GM21576 (cell line): ENCODE data around the gene PHF21B.

ENCODE experiments used
- ATAC-seq: cut with Tn5 transposase; IDR thresholded peaks from one replicate; pipeline ENCODE4 v1.9.1; 2021; ENCODE audit warnings: mild to moderate bottlenecking, moderate library complexity; ENCODE audit not compliant: unreplicated experiment

The PHF21B gene

GRCh38 chr22:44848296-44848741 is 161.5 kb downstream of the PHF21B start:
- ATAC-seq: no peak

DNA sequence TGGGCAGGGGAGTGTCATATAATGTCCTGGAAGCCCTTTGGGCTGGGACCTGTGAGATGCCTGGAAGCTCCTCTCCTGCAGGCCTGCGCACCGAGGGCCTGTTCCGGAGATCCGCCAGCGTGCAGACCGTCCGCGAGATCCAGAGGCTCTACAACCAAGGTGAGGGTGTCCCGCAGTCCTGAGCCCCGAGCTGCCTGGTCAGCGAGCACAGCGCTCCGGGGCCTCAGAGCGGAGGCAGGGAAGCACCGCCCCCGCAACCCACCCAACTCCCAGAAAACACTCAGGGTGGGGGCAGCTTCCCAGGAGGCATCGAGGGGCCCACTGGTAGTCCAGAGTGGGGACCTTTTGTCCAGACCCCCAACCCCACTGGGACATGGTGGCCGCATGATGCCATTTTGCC is 161.9 kb downstream of the PHF21B start:
- ATAC-seq: no peak

DNA sequence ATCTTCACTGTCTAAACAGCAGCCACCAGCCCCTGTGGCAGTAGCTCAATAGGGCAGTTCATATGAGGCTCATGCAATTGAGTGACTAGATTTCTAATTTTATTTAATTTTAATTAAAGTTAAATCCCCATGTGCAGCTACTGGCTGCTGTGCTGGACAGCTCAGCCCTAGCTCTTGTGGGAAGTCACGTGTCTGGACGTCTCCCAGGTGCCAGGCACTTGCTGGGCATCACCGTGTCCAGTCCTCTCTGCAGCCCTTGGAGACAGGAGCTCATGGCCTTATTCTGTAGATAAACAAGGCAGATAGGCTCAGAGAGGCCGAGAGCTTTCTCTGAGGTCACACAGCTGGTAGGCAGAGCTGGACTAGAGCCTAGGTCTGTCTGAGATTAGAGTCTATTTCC is 162.4 kb downstream of the PHF21B start:
- no peak for ATAC-seq

- ATAC-seq: no peak
These were observed 163.0 kb downstream of the PHF21B start for GRCh38 chr22:44846726-44847275.

DNA sequence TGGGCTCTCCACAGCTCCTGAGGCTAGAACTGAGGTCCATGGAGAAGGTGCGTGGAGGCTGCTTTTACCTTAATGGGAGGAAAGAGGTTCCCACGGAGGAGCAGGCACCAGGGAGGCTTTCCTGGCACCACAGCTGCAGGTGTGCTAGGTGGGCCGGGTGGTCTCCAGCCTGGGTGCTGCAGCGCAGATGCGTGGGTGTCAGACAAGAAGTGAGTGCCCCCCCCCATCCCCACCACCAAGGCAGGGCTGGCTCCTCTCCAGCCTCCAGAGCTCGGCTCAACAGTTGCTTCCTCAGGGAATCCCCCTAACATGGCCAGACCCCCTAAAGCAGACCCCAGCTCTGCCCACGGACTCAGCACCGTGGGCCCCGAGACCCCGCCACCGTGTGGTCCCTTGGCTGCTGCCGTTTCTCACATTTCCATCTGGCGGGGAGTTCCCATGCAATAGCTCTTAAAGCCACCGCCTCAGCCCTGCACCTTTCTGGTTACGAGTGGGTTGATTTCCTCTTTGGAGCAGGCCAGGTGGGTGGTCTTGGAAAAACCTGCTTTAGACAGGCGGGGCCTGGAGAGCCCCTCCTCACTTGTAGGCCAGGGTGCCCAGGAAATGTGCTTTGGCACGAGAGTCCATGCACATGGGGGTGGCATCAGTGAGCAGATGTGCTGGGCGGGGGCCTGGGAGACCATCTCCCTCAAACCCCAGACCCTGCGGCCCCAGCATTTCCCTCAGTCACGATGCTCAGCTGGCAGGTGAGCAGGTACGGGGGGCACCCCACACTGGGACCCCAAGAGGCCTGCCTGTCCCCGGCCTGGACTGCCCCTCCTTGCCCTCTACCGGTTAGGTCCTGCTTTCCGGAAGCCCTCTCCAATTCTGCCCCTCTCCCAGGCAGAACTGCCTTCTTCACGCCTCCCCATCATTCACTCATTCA is 163.7 kb downstream of the PHF21B start:
- no peak for ATAC-seq

GRCh38 chr22:44845191-44845590 is 164.6 kb downstream of the PHF21B start:
- no peak for ATAC-seq

GRCh38 chr22:44842417-44842816 is 167.4 kb downstream of the PHF21B start:
- ATAC-seq: no peak

- ATAC-seq: no peak
These were observed 169.0 kb downstream of the PHF21B start for GRCh38 chr22:44840611-44841322.

- ATAC-seq: no peak
These were observed 170.1 kb downstream of the PHF21B start for GRCh38 chr22:44839721-44840120.

DNA sequence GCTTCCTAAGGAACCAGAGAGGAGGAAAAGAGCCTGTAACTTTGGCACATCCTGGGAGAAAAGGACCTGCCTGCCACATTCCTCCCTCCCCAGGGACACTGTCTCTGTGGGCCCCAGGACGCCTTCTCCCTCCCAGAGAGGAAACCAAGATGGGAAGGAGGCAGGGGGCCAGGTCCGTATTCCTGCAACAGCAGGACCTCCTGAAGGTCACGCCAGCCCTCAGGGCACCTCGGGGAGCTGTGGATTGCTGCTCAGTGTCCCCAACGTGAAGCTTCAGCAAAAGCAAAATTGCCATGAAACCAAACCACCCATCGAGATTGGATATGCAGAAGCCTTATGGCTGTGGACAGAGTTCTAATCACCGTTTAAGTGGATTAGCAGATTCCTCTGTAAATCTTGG is 170.7 kb downstream of the PHF21B start:
- ATAC-seq: no peak

GRCh38 chr22:44838316-44839016 is 171.3 kb downstream of the PHF21B start:
- no peak for ATAC-seq

GRCh38 chr22:44837481-44837880 is 172.3 kb downstream of the PHF21B start:
- no peak for ATAC-seq

- ATAC-seq: no peak
These were observed 175.7 kb downstream of the PHF21B start for GRCh38 chr22:44834065-44834464.

GRCh38 chr22:44831885-44832284 is 177.9 kb downstream of the PHF21B start:
- ATAC-seq: no peak
